ENCODE results near the gene CDX2. TPM values are rescaled to one million over a fixed set of nuclear protein-coding genes. Genes with fewer than 3 reads are reported as not detected.

The CDX2 gene
- total and polyA plus RNA-seq, 9 of the 15 experiments (the other 6 are each of a cell fraction or from before 2014, with no cell fraction given) = 0.04 TPM; not detected in 8

DNA sequence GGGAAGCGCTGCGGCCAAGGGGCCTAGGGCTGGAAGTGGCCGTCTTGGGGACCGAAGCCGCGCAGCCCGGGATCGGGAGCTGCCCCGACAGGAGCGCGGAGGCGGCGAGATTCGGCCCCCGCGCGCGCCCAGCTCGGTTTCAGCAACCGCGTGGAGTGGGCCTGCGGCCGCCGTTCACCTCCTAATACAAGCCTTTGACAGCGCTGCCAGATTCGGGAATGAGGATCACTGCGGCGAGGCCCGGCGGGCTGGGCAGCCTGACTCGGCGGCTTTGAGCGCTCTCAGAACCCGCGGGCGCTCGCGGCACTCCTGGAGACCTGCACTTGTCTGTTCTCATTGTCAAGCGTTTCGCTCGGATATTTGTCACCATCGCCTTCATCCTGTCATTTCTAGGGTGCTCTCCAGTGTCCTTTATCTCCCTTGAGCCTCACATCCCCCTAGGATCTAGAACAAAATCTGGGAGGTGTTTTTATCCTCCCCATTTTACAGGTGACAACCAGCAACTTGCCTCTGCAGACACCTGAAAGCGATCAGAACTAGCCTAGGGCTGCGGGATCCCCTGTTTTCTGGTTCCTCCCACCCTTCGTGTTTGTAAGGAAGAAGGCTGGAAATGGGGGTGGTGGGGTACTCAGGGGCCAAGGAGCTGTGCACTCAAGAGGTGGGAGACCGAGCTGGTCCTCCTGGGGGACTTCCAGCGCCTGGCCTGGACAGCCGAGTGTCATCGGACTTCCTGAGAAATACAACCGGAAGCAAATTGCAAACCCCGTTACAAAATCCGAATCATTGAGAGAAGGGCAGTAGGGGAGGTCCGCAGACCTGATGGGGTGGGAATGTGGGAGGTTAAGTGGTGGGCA is 1.5 kb upstream of the CDX2 start (continued):
- TF ChIP-seq, protein P1, sequence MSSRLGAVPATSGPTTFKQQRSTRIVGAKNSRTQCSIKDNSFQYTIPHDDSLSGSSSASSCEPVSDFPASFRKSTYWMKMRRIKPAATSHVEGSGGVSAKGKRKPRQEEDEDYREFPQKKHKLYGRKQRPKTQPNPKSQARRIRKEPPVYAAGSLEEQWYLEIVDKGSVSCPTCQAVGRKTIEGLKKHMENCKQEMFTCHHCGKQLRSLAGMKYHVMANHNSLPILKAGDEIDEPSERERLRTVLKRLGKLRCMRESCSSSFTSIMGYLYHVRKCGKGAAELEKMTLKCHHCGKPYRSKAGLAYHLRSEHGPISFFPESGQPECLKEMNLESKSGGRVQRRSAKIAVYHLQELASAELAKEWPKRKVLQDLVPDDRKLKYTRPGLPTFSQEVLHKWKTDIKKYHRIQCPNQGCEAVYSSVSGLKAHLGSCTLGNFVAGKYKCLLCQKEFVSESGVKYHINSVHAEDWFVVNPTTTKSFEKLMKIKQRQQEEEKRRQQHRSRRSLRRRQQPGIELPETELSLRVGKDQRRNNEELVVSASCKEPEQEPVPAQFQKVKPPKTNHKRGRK (tag; IDR thresholded peaks at IDR 0.05) = no peak

DNA sequence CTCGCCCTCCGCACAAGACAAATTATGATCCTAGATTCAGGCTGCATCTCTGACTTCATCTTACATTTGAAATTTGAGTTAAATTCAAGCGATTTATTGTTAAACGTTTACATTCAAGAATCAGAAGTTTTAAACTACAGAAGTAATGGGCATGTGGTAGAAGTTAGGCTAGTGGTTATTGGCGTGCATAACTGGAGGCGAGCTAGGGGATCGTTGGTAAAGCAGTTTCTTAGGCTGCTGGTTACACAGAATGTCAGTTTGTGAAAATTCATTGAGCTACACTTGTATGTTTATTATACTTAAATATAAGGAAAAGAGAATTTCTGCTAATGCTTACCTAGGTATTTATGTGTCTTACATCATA is 733 bp upstream of the CDX2 start:
- ATAC-seq (no peak), DNase-seq (ENCODE audit: extremely low read depth in 1 of 4, low spot score in 3 of 4) (no peak), FAIRE-seq (no peak)
- WGBS (ENCODE audit: insufficient coverage, low coverage, missing lambda C conversion rate) = 14% methylated on average over 7 of the region's 7 CpGs
- no peaks in the 10 kb centered on the region for H3K36me3 ChIP-seq (ENCODE audit: control insufficient read depth, insufficient read depth, low read length)
- no peaks in the 10 kb centered on the region for H3K9me3 ChIP-seq (replicated peaks; ENCODE audit: control insufficient read depth, insufficient read depth, low read depth, low read length)
- intact Hi-C loops (cut with micrococcal nuclease) = no loop called here
- no peaks in the 10 kb centered on the region for H3K9me1 ChIP-seq (ENCODE audit: control insufficient read depth, insufficient read depth, low read length)
- H3K4me3 ChIP-seq = no peak overlapping the region
- no peaks in the 10 kb centered on the region; a peak in 1 of 5 replicates for H3K4me1 ChIP-seq (replicated peaks in 1 of 2; ENCODE audit: control insufficient read depth in 2 of 2, insufficient read depth in 2 of 2, low read length in 2 of 2)
- no peaks in the 10 kb centered on the region for H3K79me2 ChIP-seq (ENCODE audit: control insufficient read depth, insufficient read depth, low read length)
- in situ Hi-C loops (cut with MboI) = loop anchor here (25.0 kb wide), 1 partner anchor 458 kb away; no protein-coding TSS in a partner anchor
- H3K9ac ChIP-seq (ENCODE audit: insufficient read depth in 1 of 2, low read depth in 2 of 2, low read length in 2 of 2) = no peak overlapping the region
- POLR2A ChIA-PET = interaction anchor here (0.5 kb wide), 1 partner anchor 235 kb away, joined by 3 read pairs; no protein-coding TSS in a partner anchor
- CTCF ChIA-PET (ENCODE audit: low intra/inter-chr PET ratio) = no interaction called here
- BruUV-seq (replicated peaks) = no TSS peak
- H3K4me2 ChIP-seq (ENCODE audit: insufficient read depth, low read length) = no peak overlapping the region
- no peak overlapping the region for H3K27ac ChIP-seq (ENCODE audit: extremely low read depth, low read depth, low read length)
- H2AFZ ChIP-seq (ENCODE audit: low read depth, low read length) = no peak overlapping the region
- H4K20me1 ChIP-seq (replicated peaks; ENCODE audit: control insufficient read depth, insufficient read depth, low read length) = no peaks in the 10 kb centered on the region
- peaks cover 12 to 73% of the 10 kb centered on the region in 2 experiments; a peak in 4 of 5 replicates for H3K27me3 ChIP-seq (ENCODE audit: control insufficient read depth in 2 of 2, insufficient read depth in 2 of 2, low read length in 2 of 2)
- TF ChIP-seq LARP7 (IDR thresholded peaks at IDR 0.05) (no peak), NCOA6 (IDR thresholded peaks at IDR 0.05) (no peak), DPF2 (IDR thresholded peaks at IDR 0.05) (no peak), ZFX (CRISPR knock-in tag; IDR thresholded peaks at IDR 0.05) (no peak), FUS (optimal IDR thresholded peaks at IDR 0.05; ENCODE audit: low read depth, low read length) (no peak), NONO (IDR thresholded peaks at IDR 0.05; ENCODE audit: low read depth in 2 of 2, low read length in 1 of 2) (no peak), ADNP (tag; IDR thresholded peaks at IDR 0.05) (no peak), SMARCB1 (IDR thresholded peaks at IDR 0.05; ENCODE audit: insufficient read length, low read depth) (no peak), ZC3H4 (CRISPR knock-in tag; IDR thresholded peaks at IDR 0.05; ENCODE audit: borderline replicate concordance) (no peak), POLR2AphosphoS2 (IDR thresholded peaks at IDR 0.05; ENCODE audit: low read length) (no peak), KDM4B (IDR thresholded peaks at IDR 0.05; ENCODE audit: borderline replicate concordance in 2 of 2, low read depth in 1 of 2) (no peak), SMAD1 (IDR thresholded peaks at IDR 0.05; ENCODE audit: low read depth, low read length, partially characterized antibody) (no peak), HDAC6 (IDR thresholded peaks at IDR 0.05; ENCODE audit: low read depth, low read length) (no peak), SRF (CRISPR knock-in tag; IDR thresholded peaks at IDR 0.05) (no peak)
- TF ChIP-seq, protein P2, sequence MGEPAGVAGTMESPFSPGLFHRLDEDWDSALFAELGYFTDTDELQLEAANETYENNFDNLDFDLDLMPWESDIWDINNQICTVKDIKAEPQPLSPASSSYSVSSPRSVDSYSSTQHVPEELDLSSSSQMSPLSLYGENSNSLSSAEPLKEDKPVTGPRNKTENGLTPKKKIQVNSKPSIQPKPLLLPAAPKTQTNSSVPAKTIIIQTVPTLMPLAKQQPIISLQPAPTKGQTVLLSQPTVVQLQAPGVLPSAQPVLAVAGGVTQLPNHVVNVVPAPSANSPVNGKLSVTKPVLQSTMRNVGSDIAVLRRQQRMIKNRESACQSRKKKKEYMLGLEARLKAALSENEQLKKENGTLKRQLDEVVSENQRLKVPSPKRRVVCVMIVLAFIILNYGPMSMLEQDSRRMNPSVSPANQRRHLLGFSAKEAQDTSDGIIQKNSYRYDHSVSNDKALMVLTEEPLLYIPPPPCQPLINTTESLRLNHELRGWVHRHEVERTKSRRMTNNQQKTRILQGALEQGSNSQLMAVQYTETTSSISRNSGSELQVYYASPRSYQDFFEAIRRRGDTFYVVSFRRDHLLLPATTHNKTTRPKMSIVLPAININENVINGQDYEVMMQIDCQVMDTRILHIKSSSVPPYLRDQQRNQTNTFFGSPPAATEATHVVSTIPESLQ (CRISPR knock-in tag; IDR thresholded peaks at IDR 0.05) = no peak
- TF ChIP-seq, protein P3, sequence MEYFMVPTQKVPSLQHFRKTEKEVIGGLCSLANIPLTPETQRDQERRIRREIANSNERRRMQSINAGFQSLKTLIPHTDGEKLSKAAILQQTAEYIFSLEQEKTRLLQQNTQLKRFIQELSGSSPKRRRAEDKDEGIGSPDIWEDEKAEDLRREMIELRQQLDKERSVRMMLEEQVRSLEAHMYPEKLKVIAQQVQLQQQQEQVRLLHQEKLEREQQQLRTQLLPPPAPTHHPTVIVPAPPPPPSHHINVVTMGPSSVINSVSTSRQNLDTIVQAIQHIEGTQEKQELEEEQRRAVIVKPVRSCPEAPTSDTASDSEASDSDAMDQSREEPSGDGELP (CRISPR knock-in tag; IDR thresholded peaks at IDR 0.05; ENCODE audit: borderline replicate concordance) = no peak

All from K562 (cell line).